Uterus (tissue), 4 donors: ENCODE measurements around the gene RAC3. TPM values are rescaled to one million over a fixed set of nuclear protein-coding genes. Genes with fewer than 3 reads are reported as not detected.

Source experiments
- DNase-seq, 2 donors: peaks; one replicate each; pipeline ENCODE4 v3.0.0-alpha.2; 2019 to 2020
- H3K27ac ChIP-seq, 2 donors: fragments of 200-600 bp; sonication (generic); 1 replicate in 1 of 2; 2 replicates in 1 of 2; pipeline ENCODE4 v1.5.1; 2016 to 2018
- H3K27me3 ChIP-seq, 2 donors: fragments of 200-600 bp; sonication (generic); one replicate each; pipeline ENCODE4 v1.5.1; 2018 to 2019; ENCODE audit warnings: control low read depth in 1 of 2
- H3K36me3 ChIP-seq, 2 donors: fragments of 200-600 bp; sonication (generic); one replicate each; pipeline ENCODE4 v1.5.1; 2019; ENCODE audit warnings: control low read depth in 1 of 2
- H3K4me1 ChIP-seq, 2 donors: fragments of 200-600 bp; sonication (generic); one replicate each; pipeline ENCODE4 v1.5.1; 2018 to 2019; ENCODE audit warnings: control low read depth in 1 of 2
- H3K4me3 ChIP-seq, 2 donors: fragments of 200-600 bp; sonication (generic); 1 replicate in 1 of 2; 2 replicates in 1 of 2; pipeline ENCODE4 v1.5.1; 2018 to 2019; ENCODE audit warnings: mild to moderate bottlenecking in 1 of 2
- H3K9me3 ChIP-seq, 2 donors: fragments of 200-600 bp; sonication (generic); one replicate each; pipeline ENCODE4 v1.5.1; 2019; ENCODE audit warnings: control low read depth in 1 of 2
- POLR2A ChIP-seq, 2 donors: fragments of 450-650 bp; IDR thresholded peaks; one replicate each; pipeline ENCODE4 v1.6.1; 2016; ENCODE audit warnings: antibody characterized with exemption in 2 of 2, mild to moderate bottlenecking in 1 of 2, moderate library complexity in 1 of 2
- intact Hi-C: fragments of 100-400 bp; cut with DNase I; formaldehyde crosslinking; loops from one replicate; pipeline ENCODE4 v1.15.1; 2023; ENCODE audit warnings: low total_unique reads
- total RNA-seq, 4 donors: library from RNA; depleted of rRNA in 3 of 4; stranded (reverse); fragments of >200 nt in 3 of 4; gene quantifications; one replicate each; pipeline versions ENCODE4 v1.1.0 to v1.2.4, GENCODE V29; 2014 to 2023
- TF ChIP-seq, protein P1 (sequence below), 4 experiments: fragments of 200-600 bp in 2 of 4; fragments of 450-650 bp in 2 of 4; sonication (generic) in 2 of 4; IDR thresholded peaks; one replicate each; pipeline ENCODE4 v1.5.1; 2016 to 2019; ENCODE audit warnings: antibody characterized with exemption in 4 of 4, mild to moderate bottlenecking in 2 of 4, moderate library complexity in 1 of 4
- donor health status: DM: yes; HTN: yes; CAD: no.

Gene RAC3
- total RNA-seq, 4 donors from 2014 or later: 0.91 to 8.4 TPM; not detected in 2

DNA sequence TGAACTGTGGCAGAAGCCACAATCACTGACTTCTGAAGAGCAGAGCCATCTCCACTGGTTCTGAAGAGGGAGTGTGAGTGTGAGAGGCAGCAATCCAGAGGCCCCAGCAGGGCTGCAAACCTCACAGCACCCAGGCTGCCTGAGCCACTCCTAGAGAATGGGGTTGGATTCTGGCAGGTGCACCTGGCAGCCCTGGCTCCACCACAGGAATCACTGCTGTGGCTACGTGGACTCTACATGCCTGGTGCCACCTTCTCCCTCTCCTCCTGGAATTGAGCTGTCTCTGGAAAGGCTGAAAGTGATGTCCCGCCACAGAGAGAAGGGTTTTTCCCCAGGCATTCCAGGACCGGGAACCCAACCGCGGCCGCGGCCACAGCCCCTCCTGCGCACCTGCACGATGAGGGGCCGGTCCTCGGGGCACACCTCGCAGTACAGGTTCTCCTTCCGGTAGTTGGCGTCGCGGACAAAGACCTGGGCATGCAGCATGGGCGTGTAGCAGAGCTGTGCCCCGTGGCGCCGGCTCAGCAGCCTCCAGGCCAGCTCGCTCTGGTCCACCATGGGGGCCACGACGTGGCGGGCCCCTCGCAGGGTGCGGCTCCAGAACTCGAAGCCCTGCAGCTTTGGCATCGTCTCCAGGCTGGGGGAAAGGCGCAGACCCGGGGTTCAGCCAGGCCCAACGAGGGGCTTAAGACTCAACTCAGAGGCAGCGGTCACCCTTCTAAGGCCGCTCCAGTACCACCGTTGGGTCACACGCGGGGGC lies 33.1 kb downstream of the RAC3 start:
- intact Hi-C loops: no loop called here
- Histone ChIP-seq H3K36me3 (no peaks in the 10 kb centered on the region), H3K27ac (peak overlapping the region; percentile 88 to 92), H3K4me3 (peak overlapping the region; percentile 69 to 75), H3K27me3 (no peaks in the 10 kb centered on the region), H3K9me3 (no peaks in the 10 kb centered on the region), H3K4me1 (peaks cover 0 to 10% of the 10 kb centered on the region in 2 donors)
- TF ChIP-seq POLR2A (IDR thresholded peaks at IDR 0.05): no peak
- TF ChIP-seq, protein P1, sequence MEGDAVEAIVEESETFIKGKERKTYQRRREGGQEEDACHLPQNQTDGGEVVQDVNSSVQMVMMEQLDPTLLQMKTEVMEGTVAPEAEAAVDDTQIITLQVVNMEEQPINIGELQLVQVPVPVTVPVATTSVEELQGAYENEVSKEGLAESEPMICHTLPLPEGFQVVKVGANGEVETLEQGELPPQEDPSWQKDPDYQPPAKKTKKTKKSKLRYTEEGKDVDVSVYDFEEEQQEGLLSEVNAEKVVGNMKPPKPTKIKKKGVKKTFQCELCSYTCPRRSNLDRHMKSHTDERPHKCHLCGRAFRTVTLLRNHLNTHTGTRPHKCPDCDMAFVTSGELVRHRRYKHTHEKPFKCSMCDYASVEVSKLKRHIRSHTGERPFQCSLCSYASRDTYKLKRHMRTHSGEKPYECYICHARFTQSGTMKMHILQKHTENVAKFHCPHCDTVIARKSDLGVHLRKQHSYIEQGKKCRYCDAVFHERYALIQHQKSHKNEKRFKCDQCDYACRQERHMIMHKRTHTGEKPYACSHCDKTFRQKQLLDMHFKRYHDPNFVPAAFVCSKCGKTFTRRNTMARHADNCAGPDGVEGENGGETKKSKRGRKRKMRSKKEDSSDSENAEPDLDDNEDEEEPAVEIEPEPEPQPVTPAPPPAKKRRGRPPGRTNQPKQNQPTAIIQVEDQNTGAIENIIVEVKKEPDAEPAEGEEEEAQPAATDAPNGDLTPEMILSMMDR (IDR thresholded peaks at IDR 0.05): no peak
- no peak for DNase-seq

DNA sequence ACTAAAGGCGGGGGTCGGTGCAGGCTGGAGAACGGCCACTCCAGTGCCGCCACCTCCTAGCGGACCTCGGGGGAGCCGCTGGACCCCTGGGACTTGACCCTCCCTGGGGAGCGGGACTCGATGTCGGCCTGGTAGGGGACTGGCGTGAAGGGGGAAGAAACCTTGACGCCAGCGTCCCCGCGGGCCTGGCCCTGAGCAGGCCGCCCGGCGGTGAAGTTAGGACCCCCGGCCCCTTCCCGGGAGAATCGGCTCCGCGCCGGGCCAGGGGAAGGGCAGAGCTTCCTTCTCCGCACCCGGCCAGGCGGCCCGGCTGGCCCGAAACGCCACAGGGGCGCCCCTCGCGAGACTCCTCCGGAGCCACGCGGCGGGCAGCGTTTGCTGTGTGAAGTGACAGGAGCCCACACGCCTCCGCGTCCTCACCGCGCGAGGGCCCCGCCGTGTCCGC lies 33.7 kb downstream of the RAC3 start:
- no peaks in the 10 kb centered on the region for H3K27me3 ChIP-seq
- no peaks in the 10 kb centered on the region for H3K9me3 ChIP-seq
- TF ChIP-seq, protein P1 (IDR thresholded peaks at IDR 0.05): no peak
- no peak for TF ChIP-seq POLR2A (IDR thresholded peaks at IDR 0.05)
- H3K4me3 ChIP-seq: peak overlapping the region; percentile 69 to 75
- peaks cover 0 to 10% of the 10 kb centered on the region in 2 donors for H3K4me1 ChIP-seq
- DNase-seq: no peak
- H3K36me3 ChIP-seq: no peaks in the 10 kb centered on the region
- intact Hi-C loops: no loop called here
- peak overlapping the region; percentile 88 to 92 for H3K27ac ChIP-seq

DNA sequence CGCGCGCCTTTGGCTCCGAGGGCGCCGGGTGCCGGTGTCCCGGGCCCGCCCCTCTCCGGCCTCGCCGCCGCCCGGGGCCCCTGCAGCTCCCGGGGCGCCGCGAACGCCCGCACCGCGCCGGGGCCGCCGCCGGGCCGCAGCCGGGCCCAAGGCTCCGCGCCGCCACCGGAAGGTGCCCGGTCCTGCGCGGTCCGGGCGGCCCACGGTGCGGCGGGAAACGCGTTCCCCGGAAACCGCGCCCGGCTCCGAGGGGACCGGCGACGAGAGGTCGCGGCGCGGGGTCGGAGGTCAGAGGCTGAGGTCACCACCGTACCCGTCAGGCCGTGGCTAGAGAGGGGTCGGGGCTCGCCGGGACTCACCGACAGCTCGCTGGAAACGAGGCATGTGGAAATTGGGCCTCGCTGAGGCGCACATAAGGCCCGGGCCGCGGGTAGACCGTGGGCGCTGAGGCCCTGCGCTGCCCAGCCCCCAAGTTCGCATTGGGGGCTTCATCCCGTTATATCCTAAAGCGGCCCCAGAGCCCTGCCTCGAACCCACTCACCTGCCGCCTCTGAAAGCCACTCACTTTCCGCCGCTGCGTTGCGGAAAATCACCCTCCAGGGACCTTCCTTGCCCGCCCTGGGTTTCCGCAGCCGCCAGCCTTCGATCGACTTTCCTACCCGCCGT lies 34.3 kb downstream of the RAC3 start, which contains the start of gene DUS1L:
Gene DUS1L, minus strand, starts transcription at position 167 of the 666 bp plus-strand sequence. CDS start 745 bp downstream, outside the sequence.
- peaks cover 0 to 10% of the 10 kb centered on the region in 2 donors for H3K4me1 ChIP-seq
- peak within 1 kb of the TSS; percentile 88 to 92 for H3K27ac ChIP-seq
- no peaks in the 10 kb centered on the region for H3K36me3 ChIP-seq
- no peaks in the 10 kb centered on the region for H3K27me3 ChIP-seq
- TF ChIP-seq, protein P1 (IDR thresholded peaks at IDR 0.05): peak in 2 of 4 experiments; percentile 40 to 43
- TF ChIP-seq POLR2A (IDR thresholded peaks at IDR 0.05): peak; percentile 27 to 55
- peak; percentile 54 to 62 for DNase-seq
- intact Hi-C loops: no loop called here
- H3K4me3 ChIP-seq: peak within 1 kb of the TSS; percentile 69 to 75
- no peaks in the 10 kb centered on the region for H3K9me3 ChIP-seq

DNA sequence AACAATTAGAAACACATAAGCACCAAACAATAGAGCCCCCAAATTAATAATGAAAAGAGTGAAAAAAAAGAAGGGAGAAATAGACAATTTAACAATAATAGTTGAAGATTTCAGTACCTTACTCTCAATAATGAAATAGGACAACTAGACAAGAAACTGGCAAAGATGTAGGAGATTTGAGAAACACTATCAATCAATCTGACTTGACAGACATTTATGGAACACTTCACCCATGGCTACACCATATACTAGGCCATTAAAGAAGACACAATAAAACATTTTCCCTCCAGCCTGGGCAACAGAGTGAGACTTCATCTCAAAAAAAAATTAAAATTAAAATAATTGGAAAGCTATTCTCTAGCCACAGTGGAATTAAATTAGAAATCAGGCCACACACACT lies 39.1 kb downstream of the RAC3 start:
- intact Hi-C loops: no loop called here
- no peak for DNase-seq
- Histone ChIP-seq H3K4me1 (no peaks in the 10 kb centered on the region), H3K36me3 (no peaks in the 10 kb centered on the region), H3K27ac (no peak overlapping the region), H3K27me3 (no peaks in the 10 kb centered on the region), H3K9me3 (no peaks in the 10 kb centered on the region), H3K4me3 (no peak overlapping the region)
- TF ChIP-seq, protein P1 (IDR thresholded peaks at IDR 0.05): no peak

DNA sequence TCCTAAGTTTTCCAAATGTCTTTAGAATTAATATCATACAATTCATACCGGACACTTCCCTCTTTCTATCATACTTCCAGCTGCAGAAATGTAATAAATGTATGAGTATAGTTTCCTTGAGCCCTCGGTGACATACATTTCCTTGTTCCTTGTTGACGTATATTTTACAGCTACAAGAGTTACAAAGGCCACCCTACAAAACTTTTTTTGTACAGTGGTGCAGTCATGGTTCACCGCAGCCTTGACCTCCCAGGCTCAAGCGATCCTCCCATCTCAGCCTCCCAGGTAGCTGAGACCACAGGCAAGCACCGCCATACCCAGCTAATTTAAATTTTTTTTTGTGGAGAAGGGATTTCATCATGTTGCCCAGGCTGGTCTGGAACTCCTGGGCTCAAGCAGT lies 41.3 kb downstream of the RAC3 start:
- TF ChIP-seq, protein P1 (IDR thresholded peaks at IDR 0.05): no peak
- no peak for TF ChIP-seq POLR2A (IDR thresholded peaks at IDR 0.05)

More for the DNA sequence above, 41.3 kb downstream of the RAC3 start:
- intact Hi-C loops: no loop called here
- no peaks in the 10 kb centered on the region for H3K4me1 ChIP-seq
- no peak overlapping the region for H3K27ac ChIP-seq
- no peak for DNase-seq
- no peak overlapping the region for H3K4me3 ChIP-seq
- H3K9me3 ChIP-seq: no peaks in the 10 kb centered on the region
- no peaks in the 10 kb centered on the region for H3K36me3 ChIP-seq
- H3K27me3 ChIP-seq: no peaks in the 10 kb centered on the region
